Memory B cell (primary cell): Measurements from ENCODE around the gene PDCD2L.

Experiments used
- ATAC-seq: fragments of 150-1000 bp; cut with Tn5 transposase; 2 replicates; pipeline ENCODE4 v1.10.0; 2021; ENCODE audit warnings: low read depth, mild to moderate bottlenecking, moderate library complexity
- DNase-seq, 2 donors: peaks; one replicate each; pipeline ENCODE4 v3.0.0; 2022; ENCODE audit warnings: low spot score in 2 of 2
- H3K27ac Mint-ChIP-seq: one replicate; pipeline ENCODE4 v1.8.0; 2022; ENCODE audit warnings: mild to moderate bottlenecking, moderate library complexity, mixed read lengths
- H3K27me3 Mint-ChIP-seq: one replicate; pipeline ENCODE4 v1.8.0; 2022; ENCODE audit warnings: mixed read lengths
- H3K36me3 Mint-ChIP-seq: one replicate; pipeline ENCODE4 v1.8.0; 2022; ENCODE audit warnings: mild to moderate bottlenecking, mixed read lengths
- H3K4me1 Mint-ChIP-seq: one replicate; pipeline ENCODE4 v1.8.0; 2022; ENCODE audit warnings: mixed read lengths
- H3K4me3 Mint-ChIP-seq: one replicate; pipeline ENCODE4 v1.8.0; 2022; ENCODE audit warnings: mild to moderate bottlenecking, moderate library complexity, mixed read lengths
- H3K9me3 Mint-ChIP-seq: one replicate; pipeline ENCODE4 v1.8.0; 2022; ENCODE audit warnings: mixed read lengths

The PDCD2L gene

GRCh38 chr19:34416021-34416545 is 11.9 kb downstream of the PDCD2L start:
- Mint-ChIP-seq H3K4me3 (no peak overlapping the region), H3K36me3 (peaks cover 15% of the 10 kb centered on the region), H3K9me3 (no peaks in the 10 kb centered on the region), H3K27me3 (no peaks in the 10 kb centered on the region), H3K4me1 (peaks cover 2% of the 10 kb centered on the region), H3K27ac (no peak overlapping the region)
- ATAC-seq (no peak), DNase-seq (no peak)

- ATAC-seq = no peak
- H3K27ac Mint-ChIP-seq = peak overlapping the region; percentile 28
Measured at GRCh38 chr19:34418300-34418699, 14.1 kb downstream of the PDCD2L start.

GRCh38 chr19:34426096-34426661 is 22.0 kb downstream of the PDCD2L start:
- Mint-ChIP-seq H3K9me3 (no peaks in the 10 kb centered on the region), H3K4me3 (peak overlapping the region; percentile 6), H3K27me3 (no peaks in the 10 kb centered on the region), H3K36me3 (peaks cover 8% of the 10 kb centered on the region), H3K4me1 (peaks cover 13% of the 10 kb centered on the region), H3K27ac (no peak overlapping the region)
- ATAC-seq (no peak), DNase-seq (no peak)

More at GRCh38 chr19:34418300-34418699, 14.1 kb downstream of the PDCD2L start:
- Mint-ChIP-seq H3K4me3 (no peak overlapping the region), H3K4me1 (peaks cover 2% of the 10 kb centered on the region), H3K9me3 (no peaks in the 10 kb centered on the region), H3K27me3 (no peaks in the 10 kb centered on the region), H3K36me3 (peaks cover 15% of the 10 kb centered on the region)
- DNase-seq = no peak

GRCh38 chr19:34428549-34429285 is 24.5 kb downstream of the PDCD2L start:
- peak in 1 of 2 donors; percentile 11 for DNase-seq
- Mint-ChIP-seq H3K36me3 (peaks cover 9% of the 10 kb centered on the region), H3K27me3 (no peaks in the 10 kb centered on the region), H3K27ac (peak overlapping the region; percentile 86), H3K4me3 (peak overlapping the region; percentile 94), H3K9me3 (no peaks in the 10 kb centered on the region), H3K4me1 (peaks cover 18% of the 10 kb centered on the region)
- peak; percentile 42 for ATAC-seq

GRCh38 chr19:34429553-34429952 is 25.4 kb downstream of the PDCD2L start:
- Mint-ChIP-seq H3K36me3 (peaks cover 4% of the 10 kb centered on the region), H3K4me3 (peak overlapping the region; percentile 46), H3K27me3 (no peaks in the 10 kb centered on the region), H3K27ac (peak overlapping the region; percentile 86), H3K9me3 (no peaks in the 10 kb centered on the region), H3K4me1 (peaks cover 18% of the 10 kb centered on the region)
- ATAC-seq = no peak
- DNase-seq = no peak

- Mint-ChIP-seq H3K4me3 (peak overlapping the region; percentile 15), H3K36me3 (peaks cover 4% of the 10 kb centered on the region), H3K9me3 (no peaks in the 10 kb centered on the region), H3K27me3 (no peaks in the 10 kb centered on the region), H3K4me1 (peaks cover 18% of the 10 kb centered on the region), H3K27ac (peak overlapping the region; percentile 18)
- peak; percentile 22 to 40 for DNase-seq
- ATAC-seq = peak; percentile 49
Measured at GRCh38 chr19:34430738-34431625, 26.8 kb downstream of the PDCD2L start.

GRCh38 chr19:34431681-34432402 is 27.6 kb downstream of the PDCD2L start:
- ATAC-seq (no peak), DNase-seq (no peak)
- Mint-ChIP-seq H3K4me3 (no peak overlapping the region), H3K36me3 (peaks cover 1% of the 10 kb centered on the region), H3K4me1 (peaks cover 18% of the 10 kb centered on the region), H3K27ac (no peak overlapping the region), H3K9me3 (no peaks in the 10 kb centered on the region), H3K27me3 (no peaks in the 10 kb centered on the region)

- Mint-ChIP-seq H3K27ac (no peak overlapping the region), H3K36me3 (peaks cover 1% of the 10 kb centered on the region), H3K4me1 (peaks cover 18% of the 10 kb centered on the region), H3K27me3 (no peaks in the 10 kb centered on the region), H3K4me3 (no peak overlapping the region), H3K9me3 (no peaks in the 10 kb centered on the region)
- no peak for DNase-seq
- ATAC-seq = no peak
Measured at GRCh38 chr19:34432797-34433196, 28.6 kb downstream of the PDCD2L start.

GRCh38 chr19:34436716-34437115 is 32.5 kb downstream of the PDCD2L start:
- H3K27me3 Mint-ChIP-seq = no peaks in the 10 kb centered on the region
- H3K36me3 Mint-ChIP-seq = peaks cover 13% of the 10 kb centered on the region

GRCh38 chr19:34448191-34448590 is 44.0 kb downstream of the PDCD2L start:
- no peaks in the 10 kb centered on the region for H3K4me1 Mint-ChIP-seq
- H3K9me3 Mint-ChIP-seq = no peaks in the 10 kb centered on the region
- ATAC-seq (no peak), DNase-seq (no peak)
- no peaks in the 10 kb centered on the region for H3K27me3 Mint-ChIP-seq
- no peak overlapping the region for H3K27ac Mint-ChIP-seq
- H3K36me3 Mint-ChIP-seq = peaks cover 46% of the 10 kb centered on the region
- H3K4me3 Mint-ChIP-seq = no peak overlapping the region

More at GRCh38 chr19:34436716-34437115, 32.5 kb downstream of the PDCD2L start:
- no peak overlapping the region for H3K27ac Mint-ChIP-seq
- ATAC-seq (no peak), DNase-seq (no peak)
- no peak overlapping the region for H3K4me3 Mint-ChIP-seq
- peaks cover 2% of the 10 kb centered on the region for H3K4me1 Mint-ChIP-seq
- H3K9me3 Mint-ChIP-seq = no peaks in the 10 kb centered on the region

- H3K27me3 Mint-ChIP-seq = no peaks in the 10 kb centered on the region
- H3K4me1 Mint-ChIP-seq = no peaks in the 10 kb centered on the region
- peaks cover 34% of the 10 kb centered on the region for H3K36me3 Mint-ChIP-seq
- no peak for ATAC-seq
- H3K4me3 Mint-ChIP-seq = no peak overlapping the region
- no peaks in the 10 kb centered on the region for H3K9me3 Mint-ChIP-seq
- H3K27ac Mint-ChIP-seq = peak overlapping the region; percentile 7
- DNase-seq = no peak
Measured at GRCh38 chr19:34452723-34453122, 48.5 kb downstream of the PDCD2L start.

- Mint-ChIP-seq H3K4me1 (no peaks in the 10 kb centered on the region), H3K36me3 (peaks cover 34% of the 10 kb centered on the region), H3K27me3 (no peaks in the 10 kb centered on the region), H3K9me3 (no peaks in the 10 kb centered on the region), H3K4me3 (no peak overlapping the region), H3K27ac (no peak overlapping the region)
- DNase-seq (no peak), ATAC-seq (no peak)
Measured at GRCh38 chr19:34454091-34454490, 49.9 kb downstream of the PDCD2L start.

GRCh38 chr19:34454685-34455084 is 50.5 kb downstream of the PDCD2L start:
- Mint-ChIP-seq H3K9me3 (no peaks in the 10 kb centered on the region), H3K27me3 (no peaks in the 10 kb centered on the region), H3K4me1 (peaks cover 2% of the 10 kb centered on the region), H3K36me3 (peaks cover 38% of the 10 kb centered on the region), H3K27ac (no peak overlapping the region), H3K4me3 (no peak overlapping the region)
- DNase-seq = no peak
- no peak for ATAC-seq
